ENCODE data around the gene RBM5.
A peak's percentile ranks its signal among the peaks of the same experiment; 100 is the strongest.

Gene RBM5

DNA sequence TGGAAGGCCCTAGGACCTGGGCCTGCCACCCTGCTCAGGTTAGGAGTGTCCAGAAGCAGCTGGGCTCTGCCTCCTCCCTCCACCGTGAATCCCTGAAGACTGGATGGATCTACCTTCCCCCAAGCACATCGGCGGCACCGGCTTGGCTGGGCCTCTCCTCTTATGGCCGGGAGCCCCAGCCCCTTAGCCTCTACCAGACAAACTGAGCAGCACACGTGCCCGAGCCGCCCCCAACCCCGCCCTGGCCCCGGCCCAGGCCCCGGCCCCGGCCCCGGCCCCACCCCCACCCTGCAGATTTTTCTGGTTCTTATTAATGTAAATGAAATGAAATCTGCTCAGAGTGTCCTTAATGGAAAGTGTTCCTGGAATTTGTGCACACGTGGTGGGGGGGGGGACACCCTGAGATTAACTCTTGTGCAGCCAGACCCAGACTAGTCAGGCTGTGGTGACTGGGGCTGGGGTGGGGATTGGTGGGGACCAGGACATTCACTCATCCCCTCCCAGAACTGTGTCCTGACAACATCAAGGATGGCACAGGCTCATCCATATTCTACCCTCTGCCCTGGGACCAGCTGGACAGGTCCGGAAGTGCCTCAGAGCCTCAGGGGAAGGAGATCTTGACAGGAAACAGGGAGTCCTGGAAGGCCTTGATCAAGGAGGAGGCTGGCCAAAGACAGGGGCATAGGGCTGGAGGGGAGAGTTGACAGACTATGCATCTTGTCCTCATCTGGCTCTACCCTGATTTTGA is 35.5 kb downstream of the RBM5 start:
- peak in 1 of 2 donors; percentile 64 for DNase-seq
- Histone ChIP-seq H3K27me3 (no peaks in the 10 kb centered on the region), H3K36me3 (peaks cover 2 to 22% (median 10%) of the 10 kb centered on the region in 3 donors), H3K4me3 (no peak overlapping the region), H3K27ac (no peak overlapping the region), H3K9me3 (no peaks in the 10 kb centered on the region), H3K4me1 (peaks cover 0 to 68% (median 41%) of the 10 kb centered on the region in 4 donors)
- TF ChIP-seq, protein P1, sequence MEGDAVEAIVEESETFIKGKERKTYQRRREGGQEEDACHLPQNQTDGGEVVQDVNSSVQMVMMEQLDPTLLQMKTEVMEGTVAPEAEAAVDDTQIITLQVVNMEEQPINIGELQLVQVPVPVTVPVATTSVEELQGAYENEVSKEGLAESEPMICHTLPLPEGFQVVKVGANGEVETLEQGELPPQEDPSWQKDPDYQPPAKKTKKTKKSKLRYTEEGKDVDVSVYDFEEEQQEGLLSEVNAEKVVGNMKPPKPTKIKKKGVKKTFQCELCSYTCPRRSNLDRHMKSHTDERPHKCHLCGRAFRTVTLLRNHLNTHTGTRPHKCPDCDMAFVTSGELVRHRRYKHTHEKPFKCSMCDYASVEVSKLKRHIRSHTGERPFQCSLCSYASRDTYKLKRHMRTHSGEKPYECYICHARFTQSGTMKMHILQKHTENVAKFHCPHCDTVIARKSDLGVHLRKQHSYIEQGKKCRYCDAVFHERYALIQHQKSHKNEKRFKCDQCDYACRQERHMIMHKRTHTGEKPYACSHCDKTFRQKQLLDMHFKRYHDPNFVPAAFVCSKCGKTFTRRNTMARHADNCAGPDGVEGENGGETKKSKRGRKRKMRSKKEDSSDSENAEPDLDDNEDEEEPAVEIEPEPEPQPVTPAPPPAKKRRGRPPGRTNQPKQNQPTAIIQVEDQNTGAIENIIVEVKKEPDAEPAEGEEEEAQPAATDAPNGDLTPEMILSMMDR (IDR thresholded peaks at IDR 0.05): no peak
- intact Hi-C loops (cut with DNase I; ENCODE audit: low total_unique reads): loop anchor here (10.0 kb wide), 1 partner anchor 151 kb away; the partner anchor contains the start of gene LSMEM2

DNA sequence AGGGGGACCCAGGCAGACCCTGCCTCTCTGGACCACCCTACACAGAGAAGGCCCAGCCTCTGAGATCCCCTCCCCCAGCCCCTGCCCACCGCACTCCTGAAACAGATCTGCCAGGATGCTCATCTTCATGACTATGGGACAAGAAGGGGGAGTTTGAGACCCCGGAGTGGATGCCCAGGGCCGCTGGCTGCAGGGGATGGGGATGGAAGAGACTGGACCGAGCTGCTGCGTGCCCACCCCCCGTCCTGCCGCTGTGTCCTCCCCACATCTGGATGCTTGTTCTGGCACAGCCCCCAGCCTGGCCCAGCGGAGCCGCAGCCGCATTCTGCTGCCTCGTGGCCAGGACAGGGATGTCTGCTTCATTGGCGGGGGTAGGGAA is 36.1 kb downstream of the RBM5 start:
- no peak overlapping the region for H3K27ac ChIP-seq
- TF ChIP-seq, protein P1 (IDR thresholded peaks at IDR 0.05): no peak
- H3K4me3 ChIP-seq: no peak overlapping the region
- no peaks in the 10 kb centered on the region for H3K9me3 ChIP-seq
- peaks cover 0 to 68% (median 41%) of the 10 kb centered on the region in 4 donors for H3K4me1 ChIP-seq
- intact Hi-C loops (cut with DNase I; ENCODE audit: low total_unique reads): loop anchor here (10.0 kb wide), 1 partner anchor 150 kb away; the partner anchor contains the start of gene LSMEM2
- no peaks in the 10 kb centered on the region for H3K27me3 ChIP-seq
- H3K36me3 ChIP-seq: peaks cover 0 to 17% (median 9%) of the 10 kb centered on the region in 3 donors
- peak in 1 of 2 donors; percentile 60 for DNase-seq

DNA sequence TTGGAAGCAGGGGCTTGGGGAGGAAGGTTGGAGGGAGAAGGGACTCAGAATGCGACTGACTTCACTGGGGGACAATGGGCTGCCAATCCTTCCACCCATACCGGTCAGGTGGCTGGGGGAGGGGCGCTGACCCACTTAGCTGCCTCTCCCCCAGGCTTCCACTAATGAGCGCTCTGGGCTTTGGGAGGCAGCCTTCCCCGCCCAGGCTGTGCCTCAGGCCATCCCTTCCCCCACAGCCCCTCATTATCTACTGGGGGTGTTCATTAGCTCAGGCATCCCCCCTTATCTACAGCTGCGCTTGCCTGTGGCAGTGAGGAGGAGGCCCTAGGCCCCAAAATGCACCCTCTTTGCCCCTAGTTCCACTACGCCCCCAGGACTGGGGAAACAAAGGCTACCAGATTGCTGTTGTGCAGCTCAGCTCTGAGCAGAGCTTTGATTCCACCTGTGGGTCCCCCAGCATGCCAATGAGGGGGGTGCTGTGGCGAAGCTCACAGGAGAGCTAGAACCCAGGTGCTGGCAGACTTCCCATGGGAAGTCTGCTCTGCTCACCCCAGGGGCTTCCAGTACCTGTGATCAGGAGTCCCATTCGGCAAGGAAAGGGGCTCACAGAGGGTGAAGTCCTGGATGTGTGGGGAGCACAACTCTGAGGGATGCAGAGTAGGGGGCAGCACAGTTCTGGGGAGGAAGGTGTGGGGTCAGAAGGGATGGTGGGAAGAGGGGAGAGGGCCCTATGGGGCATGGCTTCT is 37.0 kb downstream of the RBM5 start:
- DNase-seq: peak in 1 of 2 donors; percentile 51
- intact Hi-C loops (cut with DNase I; ENCODE audit: low total_unique reads): loop anchor here (10.0 kb wide), 1 partner anchor 149 kb away; the partner anchor contains the start of gene LSMEM2
- TF ChIP-seq, protein P1 (IDR thresholded peaks at IDR 0.05): no peak

GRCh38 chr3:50126287-50127211 is 37.8 kb downstream of the RBM5 start:
- peak in 1 of 2 donors; percentile 65 for DNase-seq
- H3K4me1 ChIP-seq: peaks cover 0 to 67% (median 41%) of the 10 kb centered on the region in 4 donors
- intact Hi-C loops (cut with DNase I; ENCODE audit: low total_unique reads): loop anchor here (10.0 kb wide), 1 partner anchor 148 kb away; the partner anchor contains the start of gene LSMEM2
- H3K36me3 ChIP-seq: no peaks in the 10 kb centered on the region
- H3K4me3 ChIP-seq: no peak overlapping the region
- TF ChIP-seq, protein P1 (IDR thresholded peaks at IDR 0.05): no peak
- H3K9me3 ChIP-seq: no peaks in the 10 kb centered on the region
- no peak overlapping the region for H3K27ac ChIP-seq
- no peaks in the 10 kb centered on the region for H3K27me3 ChIP-seq

More for the DNA sequence above, 37.0 kb downstream of the RBM5 start:
- no peak overlapping the region for H3K4me3 ChIP-seq
- no peaks in the 10 kb centered on the region for H3K27me3 ChIP-seq
- peaks cover 0 to 68% (median 41%) of the 10 kb centered on the region in 4 donors for H3K4me1 ChIP-seq
- H3K36me3 ChIP-seq: peaks cover 0 to 7% (median under 1%) of the 10 kb centered on the region in 3 donors
- no peak overlapping the region for H3K27ac ChIP-seq
- no peaks in the 10 kb centered on the region for H3K9me3 ChIP-seq

DNA sequence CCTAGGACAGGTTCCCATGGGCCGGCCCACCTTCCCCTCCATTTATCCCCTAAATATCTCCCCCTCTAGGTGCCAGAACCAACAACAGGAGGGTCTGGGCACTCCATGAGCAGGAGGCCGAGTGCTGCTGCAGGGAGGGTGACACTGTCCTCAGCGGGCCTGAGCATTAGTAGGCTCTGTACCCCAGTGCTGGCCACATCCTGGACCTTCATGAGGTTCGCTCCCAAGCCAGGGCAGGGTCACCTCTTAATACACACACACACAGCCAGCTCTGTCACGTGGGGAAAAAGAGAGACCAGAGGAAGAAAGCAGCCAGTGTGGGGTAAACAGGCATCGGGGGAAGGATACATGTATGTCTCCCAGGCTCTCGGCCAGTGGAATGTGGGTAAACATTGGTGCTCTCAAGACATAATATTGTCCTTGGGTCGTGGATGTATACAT is 38.6 kb downstream of the RBM5 start:
- Histone ChIP-seq H3K27ac (no peak overlapping the region), H3K27me3 (no peaks in the 10 kb centered on the region), H3K36me3 (no peaks in the 10 kb centered on the region), H3K4me1 (peaks cover 0 to 61% (median 38%) of the 10 kb centered on the region in 4 donors), H3K9me3 (no peaks in the 10 kb centered on the region), H3K4me3 (no peak overlapping the region)
- intact Hi-C loops (cut with DNase I; ENCODE audit: low total_unique reads): loop anchor here (10.0 kb wide), 1 partner anchor 148 kb away; the partner anchor contains the start of gene LSMEM2
- no peak for DNase-seq
- TF ChIP-seq, protein P1 (IDR thresholded peaks at IDR 0.05): no peak

All from tibial artery (tissue), 4 donors.